Measurements from ENCODE around the gene PDE9A. TPM values are rescaled to one million over a fixed set of nuclear protein-coding genes. Genes with fewer than 3 reads are reported as not detected.

PDE9A gene
- total RNA-seq, 1 experiment from 2014 or later, result 31.9 TPM

DNA sequence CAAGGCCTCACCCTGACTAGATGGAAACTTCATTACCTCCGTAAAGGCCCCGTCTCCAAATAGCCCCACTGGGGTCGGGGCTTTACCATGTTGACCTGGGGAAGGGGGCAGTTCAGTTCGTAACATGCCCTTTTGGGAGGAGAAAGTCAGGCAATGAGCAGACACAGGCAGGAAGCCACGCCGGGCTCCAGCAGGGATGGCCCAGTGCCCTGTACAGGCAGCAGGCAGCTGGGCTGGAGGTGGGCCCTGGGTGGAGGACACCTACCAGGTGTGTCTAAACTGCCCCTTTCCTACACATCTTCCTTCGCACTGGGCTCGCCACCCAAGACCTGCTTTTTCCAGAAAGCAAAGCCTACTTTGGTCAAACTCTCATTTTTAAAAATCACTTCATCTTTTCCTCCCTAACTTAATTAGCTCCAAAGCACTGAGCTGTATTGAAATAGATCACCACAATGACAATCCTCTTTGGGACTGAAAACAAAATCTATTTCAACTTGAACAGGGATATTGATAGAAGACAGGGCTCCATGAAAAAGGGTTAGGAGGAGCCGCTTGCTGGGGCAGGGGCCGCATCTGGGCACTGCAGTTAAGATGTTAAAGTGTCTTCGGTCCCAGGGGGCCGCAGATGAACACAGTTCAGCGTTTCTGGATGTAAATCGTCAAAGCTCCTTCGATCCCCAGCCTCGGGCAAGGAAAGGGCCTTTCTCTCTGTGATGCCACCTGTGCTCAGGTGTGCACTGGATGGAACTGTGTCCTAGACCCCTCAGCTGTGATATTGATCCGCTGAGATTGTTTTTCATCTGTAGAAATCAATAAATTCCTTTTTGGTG is 104.6 kb downstream of the PDE9A start:
- H3K9me3 ChIP-seq (ENCODE audit: control insufficient read depth, low read depth, low read length), result no peaks in the 10 kb centered on the region
- no peaks in the 10 kb centered on the region for H3K79me1 ChIP-seq (ENCODE audit: insufficient read depth, low read depth, low read length, poor library complexity, severe bottlenecking)
- no peak overlapping the region for H3K56ac ChIP-seq (ENCODE audit: insufficient read length, low read depth, low read length)
- H2BK120ac ChIP-seq (ENCODE audit: low read depth, low read length, poor library complexity, severe bottlenecking), result no peak overlapping the region
- Mint-ChIP-seq H3K4me1 (peaks cover 0 to 5% of the 10 kb centered on the region in 2 experiments; a peak in 1 of 4 replicates), H3K4me3 (no peak overlapping the region), H3K9me3 (no peaks in the 10 kb centered on the region), H3K27ac (no peak overlapping the region; a peak in 2 of 7 replicates), H3K36me3 (ENCODE audit: insufficient read depth in 1 of 3, low read depth in 3 of 3) (peaks cover 19 to 40% (median 31%) of the 10 kb centered on the region in 3 experiments; a peak in 6 of 7 replicates), H3K27me3 (ENCODE audit: low read depth) (no peaks in the 10 kb centered on the region)
- no peaks in the 10 kb centered on the region for H3K4me1 ChIP-seq (ENCODE audit: insufficient read depth, low read length)
- no peak overlapping the region for H4K91ac ChIP-seq (ENCODE audit: insufficient read length, low read depth, low read length)
- no peak overlapping the region for H4K8ac ChIP-seq (replicated peaks; ENCODE audit: insufficient read length, low read depth, low read length)
- H4K20me1 ChIP-seq (ENCODE audit: control insufficient read depth, insufficient read depth, insufficient read length), result no peaks in the 10 kb centered on the region
- no peak overlapping the region for H2AK5ac ChIP-seq (ENCODE audit: insufficient read length, low read length)
- no peaks in the 10 kb centered on the region for H3K79me2 ChIP-seq (ENCODE audit: insufficient read depth, low read length)
- H3K4ac ChIP-seq (ENCODE audit: low read depth, low read length), result no peak overlapping the region
- WGBS (ENCODE audit: extremely low coverage, insufficient read length, low lambda C conversion rate), result no CpG with 5 or more reads among the region's 17 CpGs
- H3K23me2 ChIP-seq (ENCODE audit: insufficient read length, low read depth, low read length, poor library complexity, severe bottlenecking), result no peaks in the 10 kb centered on the region
- H3K4me2 ChIP-seq (ENCODE audit: insufficient read depth, insufficient read length, low read length), result no peak overlapping the region
- no peak overlapping the region for H4K5ac ChIP-seq (ENCODE audit: insufficient read length, low read depth, low read length)
- no peak overlapping the region for H2BK12ac ChIP-seq (ENCODE audit: insufficient read length, low read depth, low read length)
- no peak overlapping the region for H2BK20ac ChIP-seq (ENCODE audit: low read depth, low read length, poor library complexity, severe bottlenecking)
- no peak overlapping the region for H3K18ac ChIP-seq (ENCODE audit: insufficient read length, low read depth, low read length)
- no peak overlapping the region for H3K27ac ChIP-seq (ENCODE audit: insufficient read length, low read depth, low read length)
- no peak overlapping the region for H2BK15ac ChIP-seq (ENCODE audit: low read depth, low read length)
- H3K27me3 ChIP-seq (ENCODE audit: insufficient read depth, low read length), result no peaks in the 10 kb centered on the region
- no peak overlapping the region for H3T11ph ChIP-seq (ENCODE audit: low read length)
- TF ChIP-seq, protein P1, sequence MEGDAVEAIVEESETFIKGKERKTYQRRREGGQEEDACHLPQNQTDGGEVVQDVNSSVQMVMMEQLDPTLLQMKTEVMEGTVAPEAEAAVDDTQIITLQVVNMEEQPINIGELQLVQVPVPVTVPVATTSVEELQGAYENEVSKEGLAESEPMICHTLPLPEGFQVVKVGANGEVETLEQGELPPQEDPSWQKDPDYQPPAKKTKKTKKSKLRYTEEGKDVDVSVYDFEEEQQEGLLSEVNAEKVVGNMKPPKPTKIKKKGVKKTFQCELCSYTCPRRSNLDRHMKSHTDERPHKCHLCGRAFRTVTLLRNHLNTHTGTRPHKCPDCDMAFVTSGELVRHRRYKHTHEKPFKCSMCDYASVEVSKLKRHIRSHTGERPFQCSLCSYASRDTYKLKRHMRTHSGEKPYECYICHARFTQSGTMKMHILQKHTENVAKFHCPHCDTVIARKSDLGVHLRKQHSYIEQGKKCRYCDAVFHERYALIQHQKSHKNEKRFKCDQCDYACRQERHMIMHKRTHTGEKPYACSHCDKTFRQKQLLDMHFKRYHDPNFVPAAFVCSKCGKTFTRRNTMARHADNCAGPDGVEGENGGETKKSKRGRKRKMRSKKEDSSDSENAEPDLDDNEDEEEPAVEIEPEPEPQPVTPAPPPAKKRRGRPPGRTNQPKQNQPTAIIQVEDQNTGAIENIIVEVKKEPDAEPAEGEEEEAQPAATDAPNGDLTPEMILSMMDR (conservative IDR thresholded peaks at IDR 0.05), result no peak
- DNase-seq, result no peak
- no peak overlapping the region for H3K14ac ChIP-seq (ENCODE audit: insufficient read depth, low read length)
- no peak overlapping the region for H3K23ac ChIP-seq (ENCODE audit: insufficient read length, low read depth, low read length)
- no peak overlapping the region for H2AFZ ChIP-seq (ENCODE audit: low read length)
- H3K9ac ChIP-seq (ENCODE audit: extremely low read depth, insufficient read length, low read length), result no peak overlapping the region
- H2BK5ac ChIP-seq (ENCODE audit: insufficient read length, low read length), result no peak overlapping the region
